GM12874 (cell line): ENCODE results near the gene GPBAR1.

Experiments
- TF ChIP-seq, protein P1 (sequence below): IDR thresholded peaks from 2 replicates; pipeline ENCODE4 v1.5.1; 2011; ENCODE audit warnings: low read depth, mild to moderate bottlenecking, control low read depth, low read length, moderate library complexity; ENCODE audit not compliant: insufficient read depth

GPBAR1 gene

DNA sequence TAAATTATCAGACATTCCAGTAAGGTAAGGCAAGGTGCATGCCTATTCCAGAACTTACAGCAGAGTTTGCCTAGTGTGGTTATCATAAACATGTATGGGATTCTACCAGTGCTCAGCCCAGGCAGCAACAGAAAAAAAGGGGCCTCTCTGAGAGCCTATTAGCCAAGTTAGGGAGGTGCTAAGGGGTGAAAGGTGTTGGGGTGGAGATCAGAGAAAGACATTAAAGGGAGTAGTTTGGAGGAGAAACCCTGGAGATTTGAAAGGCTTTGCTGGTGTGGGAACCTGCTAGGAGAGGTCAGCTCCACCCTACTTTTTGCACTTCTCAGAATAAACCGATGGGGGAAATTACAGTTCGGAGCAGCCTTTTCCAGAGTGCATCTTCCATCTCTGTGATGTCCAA is 40.9 kb upstream of the GPBAR1 start:
- TF ChIP-seq, protein P1, sequence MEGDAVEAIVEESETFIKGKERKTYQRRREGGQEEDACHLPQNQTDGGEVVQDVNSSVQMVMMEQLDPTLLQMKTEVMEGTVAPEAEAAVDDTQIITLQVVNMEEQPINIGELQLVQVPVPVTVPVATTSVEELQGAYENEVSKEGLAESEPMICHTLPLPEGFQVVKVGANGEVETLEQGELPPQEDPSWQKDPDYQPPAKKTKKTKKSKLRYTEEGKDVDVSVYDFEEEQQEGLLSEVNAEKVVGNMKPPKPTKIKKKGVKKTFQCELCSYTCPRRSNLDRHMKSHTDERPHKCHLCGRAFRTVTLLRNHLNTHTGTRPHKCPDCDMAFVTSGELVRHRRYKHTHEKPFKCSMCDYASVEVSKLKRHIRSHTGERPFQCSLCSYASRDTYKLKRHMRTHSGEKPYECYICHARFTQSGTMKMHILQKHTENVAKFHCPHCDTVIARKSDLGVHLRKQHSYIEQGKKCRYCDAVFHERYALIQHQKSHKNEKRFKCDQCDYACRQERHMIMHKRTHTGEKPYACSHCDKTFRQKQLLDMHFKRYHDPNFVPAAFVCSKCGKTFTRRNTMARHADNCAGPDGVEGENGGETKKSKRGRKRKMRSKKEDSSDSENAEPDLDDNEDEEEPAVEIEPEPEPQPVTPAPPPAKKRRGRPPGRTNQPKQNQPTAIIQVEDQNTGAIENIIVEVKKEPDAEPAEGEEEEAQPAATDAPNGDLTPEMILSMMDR = no peak

DNA sequence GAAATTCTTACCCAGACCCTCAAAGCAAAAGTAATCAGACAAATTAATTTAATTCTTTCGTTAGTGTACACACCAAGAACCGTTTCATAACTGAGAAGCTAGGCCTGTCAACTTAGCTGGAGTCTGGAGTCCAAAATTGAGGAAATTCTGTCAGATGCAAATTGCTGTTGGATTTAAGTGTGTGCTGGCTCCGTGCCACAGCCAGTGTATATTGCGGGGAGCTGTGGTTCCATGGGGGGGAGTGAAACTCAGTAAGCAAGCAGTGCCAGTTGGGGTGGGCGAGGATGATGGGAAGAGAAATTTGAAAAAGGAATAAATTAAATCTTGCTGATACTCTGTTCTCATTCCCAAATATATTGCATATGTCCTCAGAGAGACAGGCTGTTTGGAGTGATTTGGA is 39.8 kb upstream of the GPBAR1 start:
- TF ChIP-seq, protein P1 = no peak

DNA sequence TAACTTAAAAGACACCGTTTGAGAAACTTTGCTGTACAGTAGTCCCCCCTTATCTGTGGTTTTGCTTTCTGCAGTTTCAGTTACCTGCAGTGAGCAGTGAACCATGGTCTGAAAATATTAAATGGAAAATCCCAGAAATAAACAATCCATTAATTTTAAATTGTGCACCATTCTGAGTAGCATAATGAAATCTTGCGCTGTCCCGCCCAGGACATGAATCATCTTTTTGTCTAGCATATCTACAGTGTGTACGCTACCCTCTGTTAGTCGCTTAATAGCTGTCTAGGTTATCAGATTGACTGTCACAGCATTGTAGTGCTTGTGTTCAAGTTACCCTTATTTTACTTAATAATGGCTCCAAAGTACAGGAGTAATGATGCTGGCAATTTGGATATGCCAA is 37.8 kb upstream of the GPBAR1 start:
- TF ChIP-seq, protein P1 = no peak

DNA sequence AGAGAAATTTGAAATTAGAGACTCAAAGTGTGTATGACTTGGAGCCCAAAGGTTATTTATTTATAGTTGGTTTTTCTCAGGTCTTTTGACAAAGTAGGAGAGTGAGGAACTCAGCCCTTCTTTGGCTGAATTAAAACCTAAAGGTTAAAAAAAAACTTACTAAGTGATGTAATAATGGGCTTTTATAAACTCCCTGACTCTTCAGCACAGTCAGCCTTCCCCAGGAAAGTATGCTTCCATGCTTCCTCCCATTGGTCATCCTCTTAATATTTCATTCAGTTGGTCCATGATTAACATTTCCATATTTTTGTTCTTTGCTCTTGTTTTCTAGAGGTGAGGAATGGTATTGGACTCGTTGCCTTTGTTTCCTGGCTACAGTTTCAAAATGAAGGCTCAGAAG is 36.6 kb upstream of the GPBAR1 start:
- TF ChIP-seq, protein P1 = no peak

DNA sequence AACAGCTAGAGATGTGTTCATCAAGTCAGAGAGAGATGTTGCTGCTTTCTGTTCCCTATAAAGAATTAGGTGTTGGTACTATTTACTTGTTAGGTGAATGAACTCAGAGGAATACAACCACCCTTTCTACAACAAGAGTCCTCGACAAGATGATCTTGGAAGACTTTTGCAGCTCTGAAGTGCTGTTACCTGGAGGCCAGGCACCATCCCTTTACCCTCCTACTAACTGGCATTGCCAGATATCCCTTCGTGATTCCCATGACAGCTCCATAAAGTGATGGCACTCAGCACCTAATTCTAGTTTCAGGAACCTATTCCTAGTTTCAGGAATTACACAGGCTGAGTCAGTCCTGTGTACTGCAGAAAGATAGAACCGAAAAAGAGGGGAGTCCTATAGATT is 33.9 kb upstream of the GPBAR1 start:
- TF ChIP-seq, protein P1 = no peak

DNA sequence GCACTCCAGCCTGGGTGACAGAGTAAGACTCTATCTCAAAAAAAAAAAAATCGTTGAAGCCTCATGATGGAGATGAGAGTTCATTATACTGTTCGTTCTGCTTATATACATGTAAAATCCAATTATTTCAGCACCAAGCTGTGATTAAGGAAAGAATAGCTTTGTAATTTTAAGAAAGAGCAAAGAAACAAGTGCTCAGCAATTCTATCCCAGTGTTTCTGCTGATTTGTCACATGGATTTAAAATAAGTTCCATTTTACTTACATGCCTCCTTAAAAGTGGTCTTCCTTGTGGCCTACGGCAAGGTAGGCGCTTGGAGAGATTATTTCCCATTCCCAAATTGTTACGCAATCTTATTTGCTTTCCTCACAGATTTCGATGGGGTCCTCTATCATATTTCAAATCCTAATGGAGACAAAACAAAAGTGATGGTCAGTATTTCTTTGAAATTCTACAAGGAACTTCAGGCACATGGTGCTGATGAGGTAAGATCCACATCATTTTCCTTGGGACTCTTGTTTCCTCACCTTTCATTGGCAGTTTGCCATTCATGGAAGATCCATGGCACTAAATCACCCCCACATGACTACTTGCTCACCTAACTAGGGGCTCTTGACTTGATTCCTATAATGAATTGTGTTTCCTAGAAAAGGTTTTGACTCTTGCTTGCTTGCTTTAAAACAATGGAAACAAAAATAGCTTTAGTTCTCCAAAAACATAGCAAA is 32.3 kb upstream of the GPBAR1 start:
- TF ChIP-seq, protein P1 = no peak

DNA sequence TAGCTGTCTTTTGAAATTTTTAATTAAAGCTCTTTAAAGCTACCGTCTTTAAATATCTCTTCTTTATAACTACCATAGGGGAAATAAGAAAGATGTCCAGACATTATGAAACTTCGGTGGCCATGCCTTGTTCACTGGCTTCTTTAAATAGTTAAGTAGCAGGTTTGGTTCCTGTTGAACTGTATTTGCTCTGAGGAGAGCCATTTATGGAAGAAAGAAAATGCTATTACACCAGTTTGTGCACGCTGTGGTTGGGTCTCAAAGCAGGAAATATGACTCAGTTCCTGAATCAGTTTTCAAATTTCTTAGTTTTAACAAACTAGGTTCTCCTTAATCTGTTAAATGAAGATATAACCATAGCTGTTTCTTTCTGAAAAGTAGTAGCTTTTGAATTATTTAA is 31.6 kb upstream of the GPBAR1 start:
- TF ChIP-seq, protein P1 = no peak
